PC-3 (cell line): Measurements from ENCODE around the gene ULK4.

Source experiments
- EZH2 ChIP-seq: fragments of 300-600 bp; sonication (generic); IDR thresholded peaks from one replicate; pipeline ENCODE4 v1.6.1; 2017; ENCODE audit warnings: antibody characterized with exemption, mild to moderate bottlenecking, low read length; ENCODE audit not compliant: unreplicated experiment
- TF ChIP-seq, protein P1 (sequence below): fragments of 300-600 bp; sonication (generic); conservative IDR thresholded peaks from 2 replicates; pipeline ENCODE4 v1.5.1; 2017; ENCODE audit warnings: antibody characterized with exemption, low read depth, mild to moderate bottlenecking, low read length

DNA sequence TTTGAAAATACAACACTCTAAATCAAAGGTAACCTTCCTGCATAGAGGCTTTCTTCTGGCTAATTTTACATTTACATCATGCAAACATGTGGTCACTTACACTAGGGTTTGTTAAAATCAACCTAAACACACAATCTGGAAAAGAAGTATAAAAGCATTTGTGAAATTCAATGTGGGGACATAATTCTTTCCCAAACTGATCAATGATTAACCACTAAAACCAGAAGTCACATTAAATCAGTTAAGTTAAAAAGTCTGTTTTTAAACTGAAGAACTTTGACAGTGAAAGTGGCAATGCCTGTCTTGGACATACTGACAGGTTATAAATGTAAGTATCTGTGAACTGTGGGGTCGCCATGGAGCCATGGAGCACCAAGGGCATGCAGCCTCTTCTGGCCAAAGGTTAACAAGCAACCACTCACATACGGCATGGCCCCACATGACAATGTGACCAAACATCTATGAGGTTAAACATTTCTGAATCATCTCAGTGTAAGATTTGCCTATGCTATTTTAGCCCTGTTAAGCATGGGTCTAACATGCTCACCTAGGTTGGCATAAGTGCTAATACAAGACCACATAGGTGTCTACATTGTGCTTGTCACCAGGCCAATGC, 484.4 kb downstream of the ULK4 start:
- TF ChIP-seq EZH2: no peak
- TF ChIP-seq, protein P1, sequence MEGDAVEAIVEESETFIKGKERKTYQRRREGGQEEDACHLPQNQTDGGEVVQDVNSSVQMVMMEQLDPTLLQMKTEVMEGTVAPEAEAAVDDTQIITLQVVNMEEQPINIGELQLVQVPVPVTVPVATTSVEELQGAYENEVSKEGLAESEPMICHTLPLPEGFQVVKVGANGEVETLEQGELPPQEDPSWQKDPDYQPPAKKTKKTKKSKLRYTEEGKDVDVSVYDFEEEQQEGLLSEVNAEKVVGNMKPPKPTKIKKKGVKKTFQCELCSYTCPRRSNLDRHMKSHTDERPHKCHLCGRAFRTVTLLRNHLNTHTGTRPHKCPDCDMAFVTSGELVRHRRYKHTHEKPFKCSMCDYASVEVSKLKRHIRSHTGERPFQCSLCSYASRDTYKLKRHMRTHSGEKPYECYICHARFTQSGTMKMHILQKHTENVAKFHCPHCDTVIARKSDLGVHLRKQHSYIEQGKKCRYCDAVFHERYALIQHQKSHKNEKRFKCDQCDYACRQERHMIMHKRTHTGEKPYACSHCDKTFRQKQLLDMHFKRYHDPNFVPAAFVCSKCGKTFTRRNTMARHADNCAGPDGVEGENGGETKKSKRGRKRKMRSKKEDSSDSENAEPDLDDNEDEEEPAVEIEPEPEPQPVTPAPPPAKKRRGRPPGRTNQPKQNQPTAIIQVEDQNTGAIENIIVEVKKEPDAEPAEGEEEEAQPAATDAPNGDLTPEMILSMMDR: no peak
